Thymus (tissue), 11 donors: ENCODE data around the gene GRIN2C. TPM values are rescaled to one million over a fixed set of nuclear protein-coding genes. Genes with fewer than 3 reads are reported as not detected.

Experiments used
- DNase-seq, 9 donors: peaks; one replicate each; pipeline ENCODE4 v3.0.0-alpha.2; 2013; ENCODE audit warnings: low spot score in 9 of 9, low read depth in 6 of 9, missing footprints in 1 of 9
- H3K27ac ChIP-seq, 2 donors: one replicate each; pipeline ENCODE4 v1.5.1; 2013; ENCODE audit warnings: control low read depth in 1 of 2, low read depth in 1 of 2, low read length in 1 of 2, mild to moderate bottlenecking in 1 of 2, moderate library complexity in 1 of 2
- H3K27me3 ChIP-seq, 2 donors: one replicate each; pipeline ENCODE4 v1.5.1; 2013; ENCODE audit warnings: low read length in 1 of 2; ENCODE audit not compliant: control insufficient read depth in 2 of 2, insufficient read depth in 1 of 2
- H3K36me3 ChIP-seq, 2 donors: one replicate each; pipeline ENCODE4 v1.5.1; 2013; ENCODE audit warnings: low read length in 1 of 2, mild to moderate bottlenecking in 1 of 2, moderate library complexity in 1 of 2; ENCODE audit not compliant: control insufficient read depth in 2 of 2, insufficient read depth in 2 of 2
- H3K4me1 ChIP-seq, 2 donors: one replicate each; pipeline ENCODE4 v1.5.1; 2013; ENCODE audit warnings: low read length in 2 of 2; ENCODE audit not compliant: control insufficient read depth in 2 of 2, insufficient read depth in 2 of 2
- H3K4me3 ChIP-seq, 2 donors: one replicate each; pipeline ENCODE4 v1.5.1; 2013; ENCODE audit warnings: low read length in 2 of 2, control low read depth in 1 of 2, mild to moderate bottlenecking in 1 of 2
- H3K9me3 ChIP-seq, 2 donors: one replicate each; pipeline ENCODE4 v1.5.1; 2013; ENCODE audit warnings: low read length in 1 of 2, mild to moderate bottlenecking in 1 of 2; ENCODE audit not compliant: control insufficient read depth in 2 of 2, insufficient read depth in 1 of 2
- WGBS: extraction: QIAGEN DNeasy Blood & Tissue Kit; methylation state at CpG from one replicate; pipeline ENCODE4 v1.1.7; 2013; 5-methylcytosine and 5-hydroxymethylcytosine counted together
- polyA plus RNA-seq: library from polyadenylated mRNA; stranded (reverse); fragments of 200-250 nt; gene quantifications from one replicate; pipeline ENCODE4 v1.2.3, GENCODE V29; 2013
- total RNA-seq: library from RNA; stranded (reverse); fragments of 120-200 nt; gene quantifications from one replicate; pipeline ENCODE4 v1.2.4, GENCODE V29; 2013
- donor health status: healthy.

The GRIN2C gene
- total and polyA plus RNA-seq, 2 donors = 0.05 to 0.07 TPM

GRCh38 chr17:74882517-74883240 is 23.0 kb upstream of the GRIN2C start:
- Histone ChIP-seq H3K27ac (no peak overlapping the region), H3K4me3 (no peak overlapping the region), H3K27me3 (peaks cover 0 to 26% of the 10 kb centered on the region in 2 donors), H3K9me3 (no peaks in the 10 kb centered on the region), H3K36me3 (no peaks in the 10 kb centered on the region), H3K4me1 (no peaks in the 10 kb centered on the region)
- no peak for DNase-seq
- WGBS = 88% methylated on average over 20 of the region's 20 CpGs

- H3K4me3 ChIP-seq = no peak overlapping the region
- no peaks in the 10 kb centered on the region for H3K4me1 ChIP-seq
- H3K36me3 ChIP-seq = no peaks in the 10 kb centered on the region
- H3K27me3 ChIP-seq = peaks cover 0 to 27% of the 10 kb centered on the region in 2 donors
- DNase-seq = no peak
- 91% methylated on average over 11 of the region's 11 CpGs for WGBS
- no peak overlapping the region for H3K27ac ChIP-seq
- H3K9me3 ChIP-seq = no peaks in the 10 kb centered on the region
Measured at GRCh38 chr17:74881073-74881472, 21.4 kb upstream of the GRIN2C start.

GRCh38 chr17:74879308-74879707 is 19.6 kb upstream of the GRIN2C start:
- 96% methylated on average over 16 of the region's 16 CpGs for WGBS
- H3K27ac ChIP-seq = no peak overlapping the region
- no peak for DNase-seq

GRCh38 chr17:74878658-74879057 is 19.0 kb upstream of the GRIN2C start:
- 96% methylated on average over 2 of the region's 2 CpGs for WGBS
- Histone ChIP-seq H3K9me3 (no peaks in the 10 kb centered on the region), H3K36me3 (no peaks in the 10 kb centered on the region), H3K27ac (no peak overlapping the region), H3K4me1 (peaks cover 5 to 6% of the 10 kb centered on the region in 2 donors), H3K27me3 (peaks cover 0 to 22% of the 10 kb centered on the region in 2 donors), H3K4me3 (no peak overlapping the region)
- DNase-seq = no peak

More at GRCh38 chr17:74879308-74879707, 19.6 kb upstream of the GRIN2C start:
- H3K36me3 ChIP-seq = no peaks in the 10 kb centered on the region
- H3K4me3 ChIP-seq = no peak overlapping the region
- peaks cover 0 to 25% of the 10 kb centered on the region in 2 donors for H3K27me3 ChIP-seq
- no peaks in the 10 kb centered on the region for H3K9me3 ChIP-seq
- no peaks in the 10 kb centered on the region for H3K4me1 ChIP-seq

GRCh38 chr17:74877592-74878548 is 18.2 kb upstream of the GRIN2C start:
- no peaks in the 10 kb centered on the region for H3K9me3 ChIP-seq

GRCh38 chr17:74875977-74876593 is 16.4 kb upstream of the GRIN2C start:
- WGBS = 89% methylated on average over 6 of the region's 6 CpGs
- Histone ChIP-seq H3K36me3 (no peaks in the 10 kb centered on the region), H3K9me3 (no peaks in the 10 kb centered on the region), H3K4me1 (peaks cover 13 to 18% of the 10 kb centered on the region in 2 donors), H3K27ac (no peak overlapping the region), H3K27me3 (peaks cover 0 to 13% of the 10 kb centered on the region in 2 donors), H3K4me3 (no peak overlapping the region)
- DNase-seq = no peak

More at GRCh38 chr17:74877592-74878548, 18.2 kb upstream of the GRIN2C start:
- H3K27me3 ChIP-seq = peaks cover 0 to 19% of the 10 kb centered on the region in 2 donors
- H3K27ac ChIP-seq = no peak overlapping the region
- DNase-seq = no peak
- no peak overlapping the region for H3K4me3 ChIP-seq
- WGBS = 89% methylated on average over 19 of the region's 19 CpGs
- peaks cover 6 to 7% of the 10 kb centered on the region in 2 donors for H3K4me1 ChIP-seq
- H3K36me3 ChIP-seq = no peaks in the 10 kb centered on the region

- 92% methylated on average over 5 of the region's 5 CpGs for WGBS
- peaks cover 0 to 12% of the 10 kb centered on the region in 2 donors for H3K27me3 ChIP-seq
- no peak for DNase-seq
- no peak overlapping the region for H3K27ac ChIP-seq
- no peaks in the 10 kb centered on the region for H3K9me3 ChIP-seq
- peaks cover 13 to 18% of the 10 kb centered on the region in 2 donors for H3K4me1 ChIP-seq
- H3K4me3 ChIP-seq = no peak overlapping the region
- no peaks in the 10 kb centered on the region for H3K36me3 ChIP-seq
Measured at GRCh38 chr17:74875155-74875976, 15.7 kb upstream of the GRIN2C start.

- no peak for DNase-seq
- Histone ChIP-seq H3K27me3 (peaks cover 0 to 11% of the 10 kb centered on the region in 2 donors), H3K4me1 (peaks cover 13 to 18% of the 10 kb centered on the region in 2 donors), H3K36me3 (no peaks in the 10 kb centered on the region), H3K4me3 (no peak overlapping the region), H3K9me3 (no peaks in the 10 kb centered on the region), H3K27ac (no peak overlapping the region)
- 98% methylated on average over 5 of the region's 5 CpGs for WGBS
Measured at GRCh38 chr17:74874615-74875037, 14.9 kb upstream of the GRIN2C start.
